Measurements from ENCODE around the gene TASOR2.

The TASOR2 gene

GRCh38 chr10:5648494-5649457, 35.9 kb upstream of the TASOR2 start:
- H3K4me1 Mint-ChIP-seq, result peaks cover 16 to 23% of the 10 kb centered on the region in 2 donors
- H3K4me3 Mint-ChIP-seq, result peak overlapping the region; percentile 59 to 60
- H3K27ac Mint-ChIP-seq, result peak overlapping the region; percentile 84
- H3K36me3 Mint-ChIP-seq, result peaks cover 22 to 26% of the 10 kb centered on the region in 2 donors
- peaks cover 0 to 3% of the 10 kb centered on the region in 2 donors for H3K9me3 Mint-ChIP-seq
- ATAC-seq (replicated peaks), result peak in 1 of 2 donors; percentile 16
- H3K27me3 Mint-ChIP-seq, result no peaks in the 10 kb centered on the region
- DNase-seq, result no peak

GRCh38 chr10:5649746-5650145, 34.9 kb upstream of the TASOR2 start:
- Mint-ChIP-seq H3K9me3 (peaks cover 0 to 3% of the 10 kb centered on the region in 2 donors), H3K36me3 (peaks cover 21% of the 10 kb centered on the region in 2 donors), H3K4me1 (peaks cover 16 to 19% of the 10 kb centered on the region in 2 donors), H3K4me3 (no peak overlapping the region), H3K27me3 (no peaks in the 10 kb centered on the region), H3K27ac (no peak overlapping the region)
- no peak for ATAC-seq (replicated peaks)
- DNase-seq, result no peak

GRCh38 chr10:5650664-5651387, 33.8 kb upstream of the TASOR2 start:
- H3K9me3 Mint-ChIP-seq, result peaks cover 0 to 3% of the 10 kb centered on the region in 2 donors
- peak overlapping the region; percentile 16 for H3K27ac Mint-ChIP-seq
- no peaks in the 10 kb centered on the region for H3K27me3 Mint-ChIP-seq
- DNase-seq (no peak), ATAC-seq (replicated peaks) (no peak)
- H3K36me3 Mint-ChIP-seq, result peaks cover 21 to 26% of the 10 kb centered on the region in 2 donors
- H3K4me3 Mint-ChIP-seq, result no peak overlapping the region
- H3K4me1 Mint-ChIP-seq, result peaks cover 9 to 13% of the 10 kb centered on the region in 2 donors

- Mint-ChIP-seq H3K4me1 (peaks cover 3 to 9% of the 10 kb centered on the region in 2 donors), H3K9me3 (peaks cover 0 to 3% of the 10 kb centered on the region in 2 donors), H3K4me3 (no peak overlapping the region), H3K27ac (no peak overlapping the region), H3K27me3 (no peaks in the 10 kb centered on the region), H3K36me3 (peaks cover 21 to 26% of the 10 kb centered on the region in 2 donors)
- DNase-seq, result no peak
- ATAC-seq (replicated peaks), result no peak
Observed at GRCh38 chr10:5651388-5651764, 33.3 kb upstream of the TASOR2 start.

GRCh38 chr10:5652746-5653145, 31.9 kb upstream of the TASOR2 start:
- Mint-ChIP-seq H3K27me3 (no peaks in the 10 kb centered on the region), H3K4me3 (no peak overlapping the region), H3K4me1 (peaks cover 10 to 13% of the 10 kb centered on the region in 2 donors), H3K27ac (no peak overlapping the region), H3K9me3 (peaks cover 0 to 3% of the 10 kb centered on the region in 2 donors), H3K36me3 (peaks cover 16 to 20% of the 10 kb centered on the region in 2 donors)
- DNase-seq, result no peak
- no peak for ATAC-seq (replicated peaks)

GRCh38 chr10:5654218-5654755, 30.4 kb upstream of the TASOR2 start:
- H3K27ac Mint-ChIP-seq, result no peak overlapping the region
- peaks cover 12 to 14% of the 10 kb centered on the region in 2 donors for H3K4me1 Mint-ChIP-seq
- H3K36me3 Mint-ChIP-seq, result peaks cover 12 to 15% of the 10 kb centered on the region in 2 donors
- no peak for ATAC-seq (replicated peaks)
- H3K27me3 Mint-ChIP-seq, result no peaks in the 10 kb centered on the region
- DNase-seq, result no peak
- no peaks in the 10 kb centered on the region for H3K9me3 Mint-ChIP-seq
- H3K4me3 Mint-ChIP-seq, result no peak overlapping the region

- Mint-ChIP-seq H3K27me3 (no peaks in the 10 kb centered on the region), H3K9me3 (no peaks in the 10 kb centered on the region), H3K4me1 (peaks cover 20 to 23% of the 10 kb centered on the region in 2 donors), H3K4me3 (no peak overlapping the region), H3K27ac (no peak overlapping the region), H3K36me3 (peaks cover 7 to 9% of the 10 kb centered on the region in 2 donors)
- ATAC-seq (replicated peaks), result no peak
- DNase-seq, result no peak
Observed at GRCh38 chr10:5655121-5655520, 29.5 kb upstream of the TASOR2 start.

- H3K9me3 Mint-ChIP-seq, result no peaks in the 10 kb centered on the region
- H3K27ac Mint-ChIP-seq, result peak overlapping the region; percentile 51
- H3K4me1 Mint-ChIP-seq, result peaks cover 27 to 33% of the 10 kb centered on the region in 2 donors
- no peak overlapping the region for H3K4me3 Mint-ChIP-seq
- no peak for ATAC-seq (replicated peaks)
- H3K27me3 Mint-ChIP-seq, result no peaks in the 10 kb centered on the region
- H3K36me3 Mint-ChIP-seq, result peaks cover 0 to 6% of the 10 kb centered on the region in 2 donors
- no peak for DNase-seq
Observed at GRCh38 chr10:5656737-5657579, 27.7 kb upstream of the TASOR2 start.

GRCh38 chr10:5658871-5659618, 25.6 kb upstream of the TASOR2 start:
- H3K27me3 Mint-ChIP-seq, result no peaks in the 10 kb centered on the region
- no peak overlapping the region for H3K27ac Mint-ChIP-seq
- H3K4me1 Mint-ChIP-seq, result peaks cover 32 to 47% of the 10 kb centered on the region in 2 donors
- no peaks in the 10 kb centered on the region for H3K9me3 Mint-ChIP-seq
- no peak overlapping the region for H3K4me3 Mint-ChIP-seq
- ATAC-seq (replicated peaks), result no peak
- peaks cover 0 to 7% of the 10 kb centered on the region in 2 donors for H3K36me3 Mint-ChIP-seq
- no peak for DNase-seq

- H3K27me3 Mint-ChIP-seq, result no peaks in the 10 kb centered on the region
- H3K9me3 Mint-ChIP-seq, result no peaks in the 10 kb centered on the region
- H3K4me3 Mint-ChIP-seq, result peak overlapping the region in 1 of 2 donors; percentile 17
- peaks cover 32 to 50% of the 10 kb centered on the region in 2 donors for H3K4me1 Mint-ChIP-seq
- H3K27ac Mint-ChIP-seq, result peak overlapping the region; percentile 82
- peaks cover 0 to 10% of the 10 kb centered on the region in 2 donors for H3K36me3 Mint-ChIP-seq
- DNase-seq (peak; percentile 36), ATAC-seq (replicated peaks) (peak; percentile 98 to 99)
Observed at GRCh38 chr10:5659702-5660528, 24.7 kb upstream of the TASOR2 start.

- H3K36me3 Mint-ChIP-seq, result peaks cover 0 to 4% of the 10 kb centered on the region in 2 donors
- H3K4me3 Mint-ChIP-seq, result no peak overlapping the region
- no peak overlapping the region for H3K27ac Mint-ChIP-seq
- H3K27me3 Mint-ChIP-seq, result no peaks in the 10 kb centered on the region
- H3K9me3 Mint-ChIP-seq, result no peaks in the 10 kb centered on the region
- DNase-seq, result no peak
- ATAC-seq (replicated peaks), result no peak
- H3K4me1 Mint-ChIP-seq, result peaks cover 33 to 56% of the 10 kb centered on the region in 2 donors
Observed at GRCh38 chr10:5661043-5661442, 23.6 kb upstream of the TASOR2 start.

- ATAC-seq (replicated peaks) (no peak), DNase-seq (no peak)
- Mint-ChIP-seq H3K27me3 (no peaks in the 10 kb centered on the region), H3K4me3 (no peak overlapping the region), H3K4me1 (peaks cover 34 to 51% of the 10 kb centered on the region in 2 donors), H3K36me3 (peaks cover 0 to 4% of the 10 kb centered on the region in 2 donors), H3K27ac (no peak overlapping the region), H3K9me3 (no peaks in the 10 kb centered on the region)
Observed at GRCh38 chr10:5662708-5663579, 21.7 kb upstream of the TASOR2 start.

Measured in stimulated activated naive B cell treated with anti-CD40 and anti-IgM and Interleukin-4, amounts not matched to agents 10 μg/mL and 1 μg/mL and 100 μg/mL, for 72 hours (primary cell).